SJSA1 (cell line): ENCODE measurements around the gene VPS13D. TPM values are rescaled to one million over a fixed set of nuclear protein-coding genes. Genes with fewer than 3 reads are reported as not detected.

ENCODE experiments used
- DNase-seq, 2 experiments: peaks; one replicate each; pipeline ENCODE4 v3.0.0-alpha.2; 2015 to 2020; ENCODE audit warnings: low spot score in 2 of 2, low read depth in 1 of 2
- H3K27ac ChIP-seq: fragments of 250-450 bp; sonication (Bioruptor Pico); 2 replicates; pipeline ENCODE4 v1.5.1; 2020; ENCODE audit warnings: mild to moderate bottlenecking, moderate library complexity
- H3K27me3 ChIP-seq: fragments of 250-450 bp; sonication (Bioruptor Pico); replicated peaks from 2 replicates; pipeline ENCODE4 v1.5.1; 2020; ENCODE audit warnings: mild to moderate bottlenecking, moderate library complexity
- H3K36me3 ChIP-seq: fragments of 250-450 bp; sonication (Bioruptor Pico); 2 replicates; pipeline ENCODE4 v1.5.1; 2020; ENCODE audit warnings: mild to moderate bottlenecking
- H3K4me1 ChIP-seq: fragments of 250-450 bp; sonication (Bioruptor Pico); replicated peaks from 2 replicates; pipeline ENCODE4 v1.6.1; 2021; ENCODE audit warnings: mild to moderate bottlenecking
- H3K4me3 ChIP-seq: fragments of 250-450 bp; sonication (Bioruptor Pico); 2 replicates; pipeline ENCODE4 v1.5.1; 2020; ENCODE audit warnings: mild to moderate bottlenecking
- H3K9me3 ChIP-seq: fragments of 250-450 bp; sonication (Bioruptor Pico); replicated peaks from 2 replicates; pipeline ENCODE4 v1.5.1; 2020; ENCODE audit warnings: mild to moderate bottlenecking
- total RNA-seq: library from RNA; depleted of rRNA; stranded (reverse); fragments of >200 nt; shearing (Covaris generic); gene quantifications from 2 replicates; pipeline ENCODE4 v1.2.3, GENCODE V29; 2014

The VPS13D gene
- total RNA-seq, 1 experiment from 2014 or later: 12.9 TPM

GRCh38 chr1:12444329-12444841 lies 214.6 kb downstream of the VPS13D start:
- no peak for DNase-seq
- Histone ChIP-seq H3K9me3 (no peaks in the 10 kb centered on the region), H3K27ac (no peak overlapping the region), H3K36me3 (no peaks in the 10 kb centered on the region), H3K4me1 (peaks cover 31% of the 10 kb centered on the region), H3K4me3 (no peak overlapping the region), H3K27me3 (no peaks in the 10 kb centered on the region)

DNA sequence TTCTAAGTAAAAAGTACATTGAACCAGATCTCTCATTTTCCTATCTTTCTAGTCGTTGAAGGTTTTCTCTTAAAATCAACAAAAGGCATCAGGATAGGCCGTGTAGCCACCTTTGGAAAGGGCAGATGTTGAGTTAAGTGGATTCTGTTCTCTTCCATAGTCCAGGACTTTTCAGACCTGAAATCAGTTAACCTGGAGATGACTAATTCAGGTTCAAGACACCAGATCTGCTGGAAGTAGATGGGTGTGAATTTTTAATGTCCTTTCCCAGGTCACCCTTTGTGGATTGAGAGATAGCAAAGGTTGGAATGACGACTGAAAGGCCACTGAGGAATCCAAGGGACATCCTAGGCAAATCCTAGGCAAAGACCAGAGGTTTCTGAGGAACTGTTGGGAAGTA lies 215.4 kb downstream of the VPS13D start:
- no peaks in the 10 kb centered on the region for H3K36me3 ChIP-seq
- H3K9me3 ChIP-seq: no peaks in the 10 kb centered on the region
- no peak overlapping the region for H3K4me3 ChIP-seq
- DNase-seq: no peak
- H3K27ac ChIP-seq: no peak overlapping the region
- peaks cover 40% of the 10 kb centered on the region for H3K4me1 ChIP-seq
- H3K27me3 ChIP-seq: no peaks in the 10 kb centered on the region

GRCh38 chr1:12446593-12446992 lies 216.8 kb downstream of the VPS13D start:
- no peaks in the 10 kb centered on the region for H3K9me3 ChIP-seq
- no peaks in the 10 kb centered on the region for H3K36me3 ChIP-seq
- peaks cover 40% of the 10 kb centered on the region for H3K4me1 ChIP-seq
- H3K27ac ChIP-seq: peak overlapping the region; percentile 92
- H3K4me3 ChIP-seq: no peak overlapping the region
- no peaks in the 10 kb centered on the region for H3K27me3 ChIP-seq
- DNase-seq: no peak

GRCh38 chr1:12447307-12447706 lies 217.5 kb downstream of the VPS13D start:
- no peaks in the 10 kb centered on the region for H3K27me3 ChIP-seq
- H3K36me3 ChIP-seq: no peaks in the 10 kb centered on the region
- H3K27ac ChIP-seq: peak overlapping the region; percentile 92
- peak in 1 of 2 experiments; percentile 64 for DNase-seq
- no peaks in the 10 kb centered on the region for H3K9me3 ChIP-seq
- peaks cover 40% of the 10 kb centered on the region for H3K4me1 ChIP-seq
- no peak overlapping the region for H3K4me3 ChIP-seq

GRCh38 chr1:12447849-12448312 lies 218.1 kb downstream of the VPS13D start:
- peaks cover 41% of the 10 kb centered on the region for H3K4me1 ChIP-seq
- peak overlapping the region; percentile 92 for H3K27ac ChIP-seq
- H3K4me3 ChIP-seq: no peak overlapping the region
- peak; percentile 65 to 87 for DNase-seq
- H3K9me3 ChIP-seq: no peaks in the 10 kb centered on the region
- H3K36me3 ChIP-seq: no peaks in the 10 kb centered on the region
- no peaks in the 10 kb centered on the region for H3K27me3 ChIP-seq

DNA sequence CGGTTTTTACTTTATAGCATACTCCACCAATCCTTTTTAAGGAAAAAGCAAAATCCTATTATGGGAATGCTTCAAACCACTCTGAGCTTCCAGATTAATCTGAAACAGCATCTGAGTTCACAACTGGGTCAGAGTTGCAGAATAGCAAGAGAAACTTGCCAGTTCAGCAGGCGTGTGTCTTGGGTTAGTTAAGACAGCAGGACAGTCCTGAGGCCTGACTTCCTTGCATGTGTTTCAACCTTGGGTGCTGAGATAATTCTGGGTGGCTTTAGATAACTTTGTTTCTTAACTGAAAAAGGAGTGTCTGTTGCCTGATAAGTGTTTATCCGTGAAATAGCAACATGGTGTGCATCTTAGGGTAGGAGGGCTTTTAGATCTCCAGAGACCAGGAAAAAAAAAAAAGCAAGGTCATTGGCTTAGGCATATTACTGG lies 218.9 kb downstream of the VPS13D start:
- H3K9me3 ChIP-seq: no peaks in the 10 kb centered on the region
- no peak overlapping the region for H3K4me3 ChIP-seq
- no peak for DNase-seq
- no peaks in the 10 kb centered on the region for H3K36me3 ChIP-seq
- H3K27me3 ChIP-seq: no peaks in the 10 kb centered on the region
- H3K27ac ChIP-seq: peak overlapping the region; percentile 92
- peaks cover 50% of the 10 kb centered on the region for H3K4me1 ChIP-seq

GRCh38 chr1:12450090-12450755 lies 220.4 kb downstream of the VPS13D start:
- no peak overlapping the region for H3K4me3 ChIP-seq
- H3K36me3 ChIP-seq: no peaks in the 10 kb centered on the region
- H3K27me3 ChIP-seq: no peaks in the 10 kb centered on the region
- no peaks in the 10 kb centered on the region for H3K9me3 ChIP-seq
- DNase-seq: no peak
- H3K27ac ChIP-seq: no peak overlapping the region; the same call in 1 of the 2 replicates
- H3K4me1 ChIP-seq: peaks cover 65% of the 10 kb centered on the region

GRCh38 chr1:12450756-12451559 lies 221.1 kb downstream of the VPS13D start:
- Histone ChIP-seq H3K9me3 (no peaks in the 10 kb centered on the region), H3K4me3 (no peak overlapping the region), H3K27ac (no peak overlapping the region), H3K4me1 (peaks cover 72% of the 10 kb centered on the region), H3K27me3 (no peaks in the 10 kb centered on the region), H3K36me3 (no peaks in the 10 kb centered on the region)
- DNase-seq: no peak

DNA sequence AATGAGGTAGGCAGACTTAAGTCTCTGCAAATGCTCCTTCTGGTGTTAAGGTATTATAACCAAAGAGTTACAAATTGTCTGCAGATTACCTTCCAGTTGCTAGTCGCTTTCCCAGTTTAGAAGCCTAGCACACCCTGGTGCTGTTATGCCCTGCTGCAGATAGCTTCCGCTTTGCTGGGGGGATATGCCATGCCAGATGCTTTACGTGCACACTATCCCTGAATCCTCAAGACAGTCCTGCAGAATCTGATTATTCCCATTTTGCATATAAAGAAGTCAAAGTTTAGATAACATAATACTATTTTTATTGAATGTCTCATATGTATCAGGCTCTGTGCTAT lies 221.7 kb downstream of the VPS13D start:
- Histone ChIP-seq H3K36me3 (no peaks in the 10 kb centered on the region), H3K27me3 (no peaks in the 10 kb centered on the region), H3K9me3 (no peaks in the 10 kb centered on the region), H3K4me3 (no peak overlapping the region), H3K27ac (no peak overlapping the region), H3K4me1 (peaks cover 75% of the 10 kb centered on the region)
- DNase-seq: no peak

DNA sequence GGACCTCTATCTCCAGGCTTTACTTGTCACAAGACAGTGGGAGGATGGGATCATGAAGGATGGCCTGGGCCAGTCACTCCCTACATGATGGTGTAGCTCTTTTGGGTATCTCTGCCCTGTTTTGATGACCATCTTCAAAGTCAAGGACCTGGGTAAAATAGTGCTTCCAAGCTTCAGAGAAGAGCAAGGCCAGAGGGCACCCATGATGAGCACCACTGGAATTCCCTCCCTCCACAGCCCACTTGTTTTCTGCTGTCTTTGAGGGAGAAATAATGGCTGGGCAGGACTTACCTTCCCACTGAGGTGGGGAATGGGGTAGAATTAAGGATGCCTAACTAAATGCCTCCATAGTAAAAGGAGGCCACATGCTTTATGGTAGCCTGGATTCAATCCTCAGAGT lies 222.4 kb downstream of the VPS13D start:
- no peaks in the 10 kb centered on the region for H3K27me3 ChIP-seq
- H3K36me3 ChIP-seq: no peaks in the 10 kb centered on the region
- H3K4me3 ChIP-seq: no peak overlapping the region
- no peaks in the 10 kb centered on the region for H3K9me3 ChIP-seq
- H3K27ac ChIP-seq: no peak overlapping the region
- H3K4me1 ChIP-seq: peaks cover 75% of the 10 kb centered on the region
- no peak for DNase-seq

GRCh38 chr1:12453400-12454343 lies 223.8 kb downstream of the VPS13D start:
- peak in 1 of 2 experiments; percentile 31 for DNase-seq
- Histone ChIP-seq H3K27ac (peak overlapping the region; percentile 81), H3K36me3 (no peaks in the 10 kb centered on the region), H3K9me3 (no peaks in the 10 kb centered on the region), H3K4me3 (no peak overlapping the region), H3K4me1 (peaks cover 75% of the 10 kb centered on the region), H3K27me3 (no peaks in the 10 kb centered on the region)

GRCh38 chr1:12454406-12455391 lies 224.9 kb downstream of the VPS13D start:
- no peaks in the 10 kb centered on the region for H3K27me3 ChIP-seq
- H3K36me3 ChIP-seq: no peaks in the 10 kb centered on the region
- no peaks in the 10 kb centered on the region for H3K9me3 ChIP-seq
- H3K4me3 ChIP-seq: no peak overlapping the region
- peak overlapping the region; percentile 81 for H3K27ac ChIP-seq
- H3K4me1 ChIP-seq: peaks cover 66% of the 10 kb centered on the region
- DNase-seq: peak; percentile 78 to 80
